HTERT RPE-1 (cell line): ENCODE data around the gene SUPT3H.
"Not testable (repeated sequence)": the region's sequence is repeated elsewhere in the genome, so short reads cannot be mapped to it uniquely, and the experiment has no call there.

Source experiments
- in situ Hi-C: fragments of 300-500 bp; cut with MboI; formaldehyde crosslinking; loops from 4 replicates; pipeline ENCODE4 v1.14.3; 2020; ENCODE audit warnings: low sequenced_read_pairs

SUPT3H gene

GRCh38 chr6:45185403-45186251 lies 192.1 kb downstream of the SUPT3H start:
- in situ Hi-C loops, result no loop called here

GRCh38 chr6:45184937-45185336 lies 192.8 kb downstream of the SUPT3H start:
- in situ Hi-C loops, result no loop called here

- in situ Hi-C loops, result no loop called here
These were observed 193.7 kb downstream of the SUPT3H start for GRCh38 chr6:45184040-45184439.

GRCh38 chr6:45176373-45176772 lies 201.4 kb downstream of the SUPT3H start:
- in situ Hi-C loops, result not testable (repeated sequence)

GRCh38 chr6:45175272-45175671 lies 202.5 kb downstream of the SUPT3H start:
- in situ Hi-C loops, result no loop called here

GRCh38 chr6:45174045-45174444 lies 203.7 kb downstream of the SUPT3H start:
- in situ Hi-C loops, result no loop called here

GRCh38 chr6:45171380-45171779 lies 206.4 kb downstream of the SUPT3H start:
- in situ Hi-C loops, result no loop called here

- in situ Hi-C loops, result no loop called here
These were observed 207.4 kb downstream of the SUPT3H start for GRCh38 chr6:45170309-45170708.

- in situ Hi-C loops, result no loop called here
These were observed 207.9 kb downstream of the SUPT3H start for GRCh38 chr6:45169815-45170214.

GRCh38 chr6:45163952-45164766 lies 213.6 kb downstream of the SUPT3H start:
- in situ Hi-C loops, result no loop called here

- in situ Hi-C loops, result no loop called here
These were observed 217.4 kb downstream of the SUPT3H start for GRCh38 chr6:45160305-45160704.

- in situ Hi-C loops, result no loop called here
These were observed 221.7 kb downstream of the SUPT3H start for GRCh38 chr6:45156075-45156474.

- in situ Hi-C loops, result no loop called here
These were observed 222.3 kb downstream of the SUPT3H start for GRCh38 chr6:45155341-45155894.

- in situ Hi-C loops, result no loop called here
These were observed 223.1 kb downstream of the SUPT3H start for GRCh38 chr6:45154679-45155078.

- in situ Hi-C loops, result no loop called here
These were observed 228.9 kb downstream of the SUPT3H start for GRCh38 chr6:45148711-45149341.

- in situ Hi-C loops, result no loop called here
These were observed 229.5 kb downstream of the SUPT3H start for GRCh38 chr6:45148278-45148677.

GRCh38 chr6:45145658-45146057 lies 232.1 kb downstream of the SUPT3H start:
- in situ Hi-C loops, result not testable (repeated sequence)

GRCh38 chr6:45138765-45139164 lies 239.0 kb downstream of the SUPT3H start:
- in situ Hi-C loops, result no loop called here

GRCh38 chr6:45136495-45136894 lies 241.2 kb downstream of the SUPT3H start:
- in situ Hi-C loops, result no loop called here

- in situ Hi-C loops, result no loop called here
These were observed 245.0 kb downstream of the SUPT3H start for GRCh38 chr6:45132658-45133294.

GRCh38 chr6:45132059-45132458 lies 245.7 kb downstream of the SUPT3H start:
- in situ Hi-C loops, result no loop called here
